A549 (cell line): ENCODE measurements around the gene CREM. TPM values are rescaled to one million over a fixed set of nuclear protein-coding genes. Genes with fewer than 3 reads are reported as not detected.

Experiments used
- ATAC-seq, 2 experiments: fragments of 200-7000 bp in 1 of 2; fragments of >200 bp in 1 of 2; cut with Nextera tagmentation in 1 of 2; cut with Tn5 transposase in 1 of 2; 3 replicates each; pipeline versions ENCODE4 v1.8.0 to v1.9.1; 2018 to 2020; ENCODE audit warnings: mild to moderate bottlenecking in 1 of 2, moderate library complexity in 1 of 2
- CTCF ChIA-PET: fragments of 300-600 bp; sonication (Branson Sonifier 250); formaldehyde crosslinking; extraction: SDS; loops from one replicate; lab custom pipeline; 2021; ENCODE audit warnings: antibody characterized with exemption, inconsistent platforms; lab: Yijun Ruan, JAX
- POLR2A ChIA-PET: fragments of 350-600 bp; formaldehyde crosslinking; extraction: SDS; loops from one replicate; lab custom pipeline; 2021; ENCODE audit warnings: antibody characterized with exemption, inconsistent platforms; lab: Yijun Ruan, JAX
- DNase-seq, 2 experiments: peaks; one replicate each; pipeline versions ENCODE4 v3.0.0 to v3.0.0-alpha.2; 2011 to 2016; ENCODE audit warnings: low read depth in 1 of 2, low spot score in 1 of 2
- FAIRE-seq: peaks from 2 replicates; lab custom pipeline; 2011; peaks lifted over from hg19 to GRCh38; lab: Jason Lieb, UNC
- H3K27ac ChIP-seq, 2 experiments: fragments of >200 bp; sonication (Bioruptor Twin); formaldehyde crosslinking; 3 replicates each; pipeline ENCODE4 v1.5.1; 2016 to 2017
- H3K4me1 ChIP-seq: fragments of >200 bp; sonication (Bioruptor Twin); formaldehyde crosslinking; 3 replicates; pipeline ENCODE4 v1.6.1; 2016
- H3K4me2 ChIP-seq: fragments of >200 bp; sonication (Bioruptor Twin); formaldehyde crosslinking; 3 replicates; pipeline ENCODE4 v1.6.1; 2016
- H3K4me3 ChIP-seq: fragments of >200 bp; sonication (Bioruptor Twin); formaldehyde crosslinking; 3 replicates; pipeline ENCODE4 v1.5.1; 2016
- H3K9me3 ChIP-seq: fragments of >200 bp; sonication (Bioruptor Twin); formaldehyde crosslinking; 3 replicates; pipeline ENCODE4 v1.6.1; 2016
- BCL3 ChIP-seq: fragments of >200 bp; sonication (Bioruptor Twin); formaldehyde crosslinking; IDR thresholded peaks from 3 replicates; pipeline ENCODE4 v1.6.1; 2016
- E2F6 ChIP-seq: IDR thresholded peaks from 2 replicates; pipeline ENCODE4 v1.6.1; 2012; ENCODE audit warnings: low read depth, borderline replicate concordance
- EHMT2 ChIP-seq: fragments of 200-600 bp; sonication (generic); IDR thresholded peaks from 2 replicates; pipeline ENCODE4 v1.6.1; 2016; ENCODE audit warnings: antibody characterized with exemption, low read depth, mild to moderate bottlenecking, moderate library complexity
- EP300 ChIP-seq, 2 experiments: fragments of >200 bp; sonication (Bioruptor Twin); formaldehyde crosslinking; IDR thresholded peaks; 2 replicates in 1 of 2; 3 replicates in 1 of 2; pipeline ENCODE4 v1.6.1; 2016 to 2017
- FOSL2 ChIP-seq, 2 experiments: fragments of 450-650 bp in 1 of 2; fragments of >200 bp in 1 of 2; sonication (Bioruptor Twin) in 1 of 2; formaldehyde crosslinking; IDR thresholded peaks; 2 replicates each; pipeline versions ENCODE4 v1.5.0 to v1.6.1; 2016 to 2020; ENCODE audit warnings: mild to moderate bottlenecking in 1 of 2, moderate library complexity in 1 of 2
- GATA3 ChIP-seq: IDR thresholded peaks from 2 replicates; pipeline ENCODE4 v1.6.1; 2012; ENCODE audit warnings: borderline replicate concordance
- HOXA7 ChIP-seq: fragments of 250-450 bp; sonication (Bioruptor Pico); IDR thresholded peaks from 2 replicates; pipeline ENCODE4 v1.5.0; 2020; ENCODE audit warnings: mild to moderate bottlenecking, moderate library complexity
- HOXB5 ChIP-seq: fragments of 250-450 bp; sonication (Bioruptor Pico); IDR thresholded peaks from 2 replicates; pipeline ENCODE4 v1.5.0; 2020; ENCODE audit warnings: mild to moderate bottlenecking, moderate library complexity
- KDM1A ChIP-seq: fragments of 200-600 bp; sonication (generic); IDR thresholded peaks from 2 replicates; pipeline ENCODE4 v1.6.1; 2016; ENCODE audit warnings: low read depth, mild to moderate bottlenecking
- MAX ChIP-seq: IDR thresholded peaks from 2 replicates; pipeline ENCODE4 v1.6.1; 2012
- MYC ChIP-seq: IDR thresholded peaks from 2 replicates; pipeline ENCODE4 v1.6.1; 2012; ENCODE audit warnings: mild to moderate bottlenecking, inconsistent platforms, low read length, improper control_type of control experiment, borderline replicate concordance
- NPAS2 ChIP-seq: fragments of 250-450 bp; sonication (Bioruptor Pico); IDR thresholded peaks from 2 replicates; pipeline ENCODE4 v1.8.0; 2022; ENCODE audit warnings: mild to moderate bottlenecking, moderate library complexity, borderline replicate concordance
- PBX3 ChIP-seq: IDR thresholded peaks from 2 replicates; pipeline ENCODE4 v1.6.1; 2012
- PHF8 ChIP-seq: fragments of 200-600 bp; sonication (generic); IDR thresholded peaks from 2 replicates; pipeline ENCODE4 v1.6.1; 2016; ENCODE audit warnings: low read depth, mild to moderate bottlenecking, antibody characterized with exemption, moderate library complexity, borderline replicate concordance
- RNF2 ChIP-seq: fragments of 200-600 bp; sonication (generic); IDR thresholded peaks from 2 replicates; pipeline ENCODE4 v1.6.1; 2016; ENCODE audit warnings: low read depth, mild to moderate bottlenecking, antibody characterized with exemption, moderate library complexity, borderline replicate concordance
- TP53 ChIP-seq: fragments of 250-450 bp; sonication (Bioruptor Pico); IDR thresholded peaks from 2 replicates; pipeline ENCODE4 v1.5.0; 2021; ENCODE audit warnings: mild to moderate bottlenecking, moderate library complexity
- USF2 ChIP-seq: fragments of 450-650 bp; IDR thresholded peaks from 2 replicates; pipeline ENCODE4 v1.6.1; 2014; ENCODE audit warnings: antibody characterized with exemption
- ZC3H11A ChIP-seq: fragments of 450-650 bp; IDR thresholded peaks from 2 replicates; pipeline ENCODE4 v1.6.1; 2014; ENCODE audit warnings: antibody characterized with exemption, mild to moderate bottlenecking
- ZNF302 ChIP-seq: fragments of 250-450 bp; sonication (Bioruptor Pico); IDR thresholded peaks from 2 replicates; pipeline ENCODE4 v1.9.0; 2021; ENCODE audit warnings: inconsistent platforms, mild to moderate bottlenecking, moderate library complexity
- WGBS: methylation state at CpG from one replicate; pipeline ENCODE4 v1.1.6; 2017; ENCODE audit errors: missing lambda C conversion rate; 5-methylcytosine and 5-hydroxymethylcytosine counted together
- polyA plus RNA-seq, 4 experiments: library from polyadenylated mRNA; depleted of rRNA in 3 of 4; stranded (reverse); fragments of >200 nt; fragmentation: RNase III in 1 of 4; extraction: RNeasy Plus Mini Kit Qiagen cat#74134 plus additional on column Dnase treatment in 1 of 4; gene quantifications; 2 replicates in 3 of 4; 3 replicates in 1 of 4; pipeline ENCODE4 v1.2.3, GENCODE V29; 2011 to 2017

The CREM gene
- polyA plus RNA-seq, 2 of the 4 experiments (the other 2 are of a cell fraction), result 53.3 to 112 TPM

GRCh38 chr10:35206274-35206673, 79.6 kb downstream of the CREM start:
- Histone ChIP-seq H3K4me1 (0 out of 3 replicates have a peak, but pooled peaks cover 3% of the 10 kb centered on the region), H3K9me3 (no peaks in the 10 kb centered on the region), H3K4me3 (no peak overlapping the region), H3K4me2 (no peak overlapping the region), H3K27ac (no peak overlapping the region)
- FAIRE-seq, result no peak
- TF ChIP-seq E2F6, result no peak
- TF ChIP-seq ZNF302, result no peak
- TF ChIP-seq RNF2, result no peak
- TF ChIP-seq TP53, result no peak
- no peak for TF ChIP-seq FOSL2 (IDR thresholded peaks at IDR 0.05)
- TF ChIP-seq FOSL2 (CRISPR knock-in tag; IDR thresholded peaks at IDR 0.05), result no peak
- no peak for TF ChIP-seq KDM1A
- TF ChIP-seq EHMT2, result no peak
- TF ChIP-seq BCL3, result no peak
- TF ChIP-seq EP300 (IDR thresholded peaks at IDR 0.05), result no peak
- TF ChIP-seq MYC, result no peak
- no peak for TF ChIP-seq PBX3
- TF ChIP-seq USF2, result no peak
- TF ChIP-seq HOXB5 (CRISPR knock-in tag), result no peak
- TF ChIP-seq ZC3H11A, result no peak
- TF ChIP-seq MAX, result no peak
- TF ChIP-seq NPAS2 (CRISPR knock-in tag), result no peak
- TF ChIP-seq GATA3, result no peak
- TF ChIP-seq HOXA7 (CRISPR knock-in tag), result no peak
- 87% methylated on average over 3 of the region's 3 CpGs for WGBS
- POLR2A ChIA-PET, result interaction anchor here (1.2 kb wide), 1 partner anchor 80 kb away, joined by 3 read pairs; the partner anchor contains the start of gene CREM
- ATAC-seq, result no peak
- CTCF ChIA-PET, result interaction anchor here (1.2 to 7.0 kb wide), 5 partner anchors 11 to 98 kb away, joined by 3 to 46 read pairs (median 8); no protein-coding TSS in a partner anchor
- no peak for DNase-seq

GRCh38 chr10:35208536-35208935, 81.9 kb downstream of the CREM start:
- ChIA-PET CTCF (interaction anchor here (0.6 to 7.0 kb wide), 4 partner anchors 9 to 546 kb away, joined by 3 to 46 read pairs (median 6); partner anchors contain the start of gene CREM), POLR2A (no interaction called here)
- no peak for FAIRE-seq
- no peak for ATAC-seq
- no peaks in the 10 kb centered on the region for H3K9me3 ChIP-seq
- H3K4me2 ChIP-seq, result no peak overlapping the region
- H3K27ac ChIP-seq, result no peak overlapping the region
- 0 out of 3 replicates have a peak, but pooled peaks cover 3% of the 10 kb centered on the region for H3K4me1 ChIP-seq
- no peak for DNase-seq
- H3K4me3 ChIP-seq, result no peak overlapping the region
- WGBS, result 95% methylated on average over 5 of the region's 5 CpGs
- TF ChIP-seq PHF8, result no peak
- no peak for TF ChIP-seq RNF2
- TF ChIP-seq, all 56 proteins: peak for 0
